ENCODE results near the gene RNU7-1.

Gene RNU7-1

GRCh38 chr12:6970096-6970527 is 26.5 kb downstream of the RNU7-1 start:
- TF ChIP-seq CTCF (conservative IDR thresholded peaks at IDR 0.05; ENCODE audit: low read depth, low read length), result no peak
- DNase-seq (ENCODE audit: low read depth), result no peak

DNA sequence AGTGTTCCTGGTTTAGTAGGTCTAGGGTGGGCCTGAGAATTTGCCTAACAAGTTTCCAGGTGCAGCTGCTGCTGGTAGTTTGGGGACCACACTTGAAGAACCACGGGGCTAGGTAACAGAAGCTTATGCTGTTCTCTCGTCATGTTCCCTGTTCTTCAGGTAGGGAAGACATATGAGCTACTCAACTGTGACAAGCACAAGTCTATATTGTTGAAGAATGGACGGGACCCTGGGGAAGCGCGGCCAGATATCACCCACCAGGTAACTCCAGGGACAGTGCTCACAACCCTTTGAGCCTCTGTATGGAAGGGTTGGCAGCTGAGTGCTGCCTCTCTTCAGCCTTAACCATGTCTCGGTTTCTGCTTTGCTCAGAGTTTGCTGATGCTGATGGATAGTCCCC is 30.6 kb downstream of the RNU7-1 start:
- H3K4me3 ChIP-seq (ENCODE audit: low read length), result no peak overlapping the region
- no peak for DNase-seq (ENCODE audit: low read depth)
- no peak for TF ChIP-seq CTCF (conservative IDR thresholded peaks at IDR 0.05; ENCODE audit: low read depth, low read length)

More at GRCh38 chr12:6970096-6970527, 26.5 kb downstream of the RNU7-1 start:
- H3K4me3 ChIP-seq (ENCODE audit: low read length), result peak overlapping the region; percentile 100

GRCh38 chr12:6975297-6976032 is 31.8 kb downstream of the RNU7-1 start:
- TF ChIP-seq CTCF (conservative IDR thresholded peaks at IDR 0.05; ENCODE audit: low read depth, low read length), result no peak
- no peak overlapping the region for H3K4me3 ChIP-seq (ENCODE audit: low read length)
- no peak for DNase-seq (ENCODE audit: low read depth)

GRCh38 chr12:6977653-6978052 is 34.0 kb downstream of the RNU7-1 start:
- H3K4me3 ChIP-seq (ENCODE audit: low read length), result no peak overlapping the region
- no peak for DNase-seq (ENCODE audit: low read depth)
- no peak for TF ChIP-seq CTCF (conservative IDR thresholded peaks at IDR 0.05; ENCODE audit: low read depth, low read length)

DNA sequence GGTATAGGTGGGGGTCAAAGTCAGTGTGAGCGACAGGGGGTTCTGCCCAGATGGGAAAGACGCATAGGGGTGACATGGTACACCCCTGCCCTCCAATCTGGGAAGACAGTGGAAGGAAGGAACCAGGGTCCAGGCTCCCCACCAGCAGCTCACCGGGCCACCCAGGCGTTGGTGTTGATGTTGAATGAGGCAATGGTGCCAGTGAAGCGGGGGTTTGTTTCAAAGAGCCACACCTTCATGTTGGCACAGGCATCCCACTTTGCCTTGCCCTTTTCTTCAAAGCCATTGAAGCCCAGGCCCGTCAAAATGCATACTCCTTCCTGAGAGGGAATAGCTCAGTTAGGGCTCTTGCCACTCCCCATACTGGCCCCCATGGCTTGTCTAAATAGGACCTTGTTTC is 34.6 kb downstream of the RNU7-1 start:
- TF ChIP-seq CTCF (conservative IDR thresholded peaks at IDR 0.05; ENCODE audit: low read depth, low read length), result no peak

GRCh38 chr12:6978611-6979011 is 35.0 kb downstream of the RNU7-1 start:
- no peak for TF ChIP-seq CTCF (conservative IDR thresholded peaks at IDR 0.05; ENCODE audit: low read depth, low read length)
- no peak for DNase-seq (ENCODE audit: low read depth)
- no peak overlapping the region for H3K4me3 ChIP-seq (ENCODE audit: low read length)

More for the DNA sequence above, 34.6 kb downstream of the RNU7-1 start:
- H3K4me3 ChIP-seq (ENCODE audit: low read length), result no peak overlapping the region
- DNase-seq (ENCODE audit: low read depth), result no peak

DNA sequence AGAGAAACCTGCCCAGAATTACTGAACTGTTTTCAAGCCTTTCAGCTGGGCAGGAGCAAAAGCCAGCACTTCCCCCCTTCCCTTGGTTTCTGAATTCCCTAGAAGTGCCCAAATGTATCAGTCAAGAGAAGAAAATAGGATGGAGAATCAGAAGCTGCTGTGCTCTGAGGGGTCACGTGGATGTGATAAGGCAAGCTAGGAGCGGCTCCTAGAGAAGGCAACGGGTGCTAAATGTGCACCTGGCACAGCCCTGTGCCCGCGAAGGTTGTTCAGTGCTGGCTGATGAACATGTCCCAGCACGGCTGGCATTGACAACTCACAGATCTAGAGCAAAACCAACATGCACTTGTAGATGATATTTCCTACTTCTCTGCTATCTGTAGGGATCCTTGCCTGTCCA is 35.4 kb downstream of the RNU7-1 start:
- no peak for DNase-seq (ENCODE audit: low read depth)
- no peak overlapping the region for H3K4me3 ChIP-seq (ENCODE audit: low read length)
- no peak for TF ChIP-seq CTCF (conservative IDR thresholded peaks at IDR 0.05; ENCODE audit: low read depth, low read length)
